K562 (cell line): ENCODE results near the gene IQCC.

Experiments used
- BRF1 ChIP-seq: IDR thresholded peaks from 3 replicates; pipeline ENCODE4 v1.6.1; 2011; ENCODE audit warnings: borderline replicate concordance, mild to moderate bottlenecking; ENCODE audit not compliant: insufficient read length; ENCODE audit errors: extremely low read depth
- CTCF ChIP-seq, 3 experiments: IDR thresholded peaks in 2 of 3; conservative IDR thresholded peaks in 1 of 3; 2 replicates each; pipeline ENCODE4 v1.5.1; 2011 to 2012; ENCODE audit warnings: low read length in 3 of 3, mild to moderate bottlenecking in 3 of 3, control low read depth in 2 of 3, improper control_type of control experiment in 1 of 3, inconsistent platforms in 1 of 3, low read depth in 1 of 3, mixed read lengths in 1 of 3, moderate library complexity in 1 of 3; ENCODE audit not compliant: insufficient read depth in 2 of 3
- MAFG ChIP-seq: fragments of 450-650 bp; conservative IDR thresholded peaks from 2 replicates; pipeline ENCODE4 v1.6.1; 2016; ENCODE audit warnings: missing genetic modification characterization, missing compliant biosample characterization
- NFE2L1 ChIP-seq: fragments of 450-650 bp; IDR thresholded peaks from 2 replicates; pipeline ENCODE4 v1.6.1; 2016; ENCODE audit warnings: missing genetic modification characterization, low read depth, mild to moderate bottlenecking, missing compliant biosample characterization, moderate library complexity, borderline replicate concordance
- POLR2A ChIP-seq: fragments of 450-650 bp; conservative IDR thresholded peaks from 2 replicates; pipeline ENCODE4 v1.6.1; 2016

DNA sequence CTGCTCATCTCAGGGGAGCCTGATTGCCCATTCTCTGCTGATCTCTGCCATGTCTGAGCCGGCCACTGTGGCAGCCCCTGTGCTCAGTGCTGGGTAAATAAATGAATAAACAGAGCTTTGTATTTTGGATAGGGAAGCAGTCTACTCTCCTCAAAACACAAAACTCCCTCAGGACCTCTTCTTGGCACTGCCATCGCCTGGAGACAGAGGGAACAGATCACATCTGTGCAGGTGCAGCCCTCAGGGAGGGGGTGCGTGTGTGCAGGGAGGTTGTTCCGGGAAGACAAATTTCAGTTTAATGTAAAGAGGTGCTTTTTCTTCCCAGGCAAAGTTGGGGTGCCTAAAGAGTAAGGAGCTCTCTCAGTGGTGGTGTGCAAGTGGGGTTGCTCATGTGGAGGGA is 33.9 kb downstream of the IQCC start:
- TF ChIP-seq CTCF (IDR thresholded peaks at IDR 0.05 in 2 of 3, conservative IDR thresholded peaks at IDR 0.05 in 1 of 3; ENCODE audit: insufficient read depth in 2 of 3, low read depth in 1 of 3, low read length in 3 of 3) = no peak
- no peak for TF ChIP-seq BRF1
- TF ChIP-seq POLR2A = no peak
- TF ChIP-seq MAFG = no peak
- TF ChIP-seq NFE2L1 (tag) = no peak
